Parathyroid adenoma (tissue), 2 donors: ENCODE measurements around the gene MAGOHB.

ENCODE experiments used
- H2AFZ ChIP-seq: fragments of 300-600 bp; sonication (generic); one replicate; pipeline ENCODE4 v1.7.0; 2017; ENCODE audit warnings: antibody characterized with exemption, mild to moderate bottlenecking
- H3K27ac ChIP-seq: fragments of 300-600 bp; sonication (generic); one replicate; pipeline ENCODE4 v1.7.0; 2017
- H3K27me3 ChIP-seq: fragments of 300-600 bp; sonication (generic); one replicate; pipeline ENCODE4 v1.7.0; 2017; ENCODE audit warnings: low read length; ENCODE audit not compliant: control insufficient read depth, insufficient read depth
- H3K36me3 ChIP-seq: fragments of 300-600 bp; sonication (generic); one replicate; pipeline ENCODE4 v1.7.0; 2017; ENCODE audit warnings: low read length; ENCODE audit not compliant: control insufficient read depth, insufficient read depth
- H3K4me1 ChIP-seq: fragments of 300-600 bp; sonication (generic); one replicate; pipeline ENCODE4 v1.7.0; 2017; ENCODE audit warnings: control low read depth
- H3K4me2 ChIP-seq: fragments of 300-600 bp; sonication (generic); one replicate; pipeline ENCODE4 v1.7.0; 2017; ENCODE audit warnings: low read length
- H3K4me3 ChIP-seq: fragments of 300-600 bp; sonication (generic); one replicate; pipeline ENCODE4 v1.7.0; 2017; ENCODE audit warnings: low read depth, low read length
- H3K79me2 ChIP-seq: fragments of 300-600 bp; sonication (generic); one replicate; pipeline ENCODE4 v1.7.0; 2017; ENCODE audit warnings: control low read depth
- H3K9ac ChIP-seq: fragments of 300-600 bp; sonication (generic); one replicate; pipeline ENCODE4 v1.7.0; 2017; ENCODE audit warnings: mild to moderate bottlenecking
- H3K9me3 ChIP-seq: fragments of 300-600 bp; sonication (generic); one replicate; pipeline ENCODE4 v1.7.0; 2017; ENCODE audit warnings: low read length; ENCODE audit not compliant: control insufficient read depth
- TF ChIP-seq, protein P1 (sequence below): fragments of 300-600 bp; sonication (generic); IDR thresholded peaks from one replicate; pipeline ENCODE4 v1.7.0; 2017; ENCODE audit warnings: antibody characterized with exemption, mild to moderate bottlenecking
- donor health status: primary hyperparathyroidism.

Gene MAGOHB

GRCh38 chr12:10559244-10559643 is 54.2 kb downstream of the MAGOHB start:
- H3K27ac ChIP-seq: no peak overlapping the region
- H3K36me3 ChIP-seq: no peaks in the 10 kb centered on the region
- no peaks in the 10 kb centered on the region for H3K9me3 ChIP-seq
- no peak overlapping the region for H3K4me2 ChIP-seq
- H2AFZ ChIP-seq: no peak overlapping the region
- no peak overlapping the region for H3K9ac ChIP-seq
- H3K4me1 ChIP-seq: no peaks in the 10 kb centered on the region
- TF ChIP-seq, protein P1, sequence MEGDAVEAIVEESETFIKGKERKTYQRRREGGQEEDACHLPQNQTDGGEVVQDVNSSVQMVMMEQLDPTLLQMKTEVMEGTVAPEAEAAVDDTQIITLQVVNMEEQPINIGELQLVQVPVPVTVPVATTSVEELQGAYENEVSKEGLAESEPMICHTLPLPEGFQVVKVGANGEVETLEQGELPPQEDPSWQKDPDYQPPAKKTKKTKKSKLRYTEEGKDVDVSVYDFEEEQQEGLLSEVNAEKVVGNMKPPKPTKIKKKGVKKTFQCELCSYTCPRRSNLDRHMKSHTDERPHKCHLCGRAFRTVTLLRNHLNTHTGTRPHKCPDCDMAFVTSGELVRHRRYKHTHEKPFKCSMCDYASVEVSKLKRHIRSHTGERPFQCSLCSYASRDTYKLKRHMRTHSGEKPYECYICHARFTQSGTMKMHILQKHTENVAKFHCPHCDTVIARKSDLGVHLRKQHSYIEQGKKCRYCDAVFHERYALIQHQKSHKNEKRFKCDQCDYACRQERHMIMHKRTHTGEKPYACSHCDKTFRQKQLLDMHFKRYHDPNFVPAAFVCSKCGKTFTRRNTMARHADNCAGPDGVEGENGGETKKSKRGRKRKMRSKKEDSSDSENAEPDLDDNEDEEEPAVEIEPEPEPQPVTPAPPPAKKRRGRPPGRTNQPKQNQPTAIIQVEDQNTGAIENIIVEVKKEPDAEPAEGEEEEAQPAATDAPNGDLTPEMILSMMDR: no peak
- no peak overlapping the region for H3K4me3 ChIP-seq
- H3K27me3 ChIP-seq: no peaks in the 10 kb centered on the region
- no peaks in the 10 kb centered on the region for H3K79me2 ChIP-seq

GRCh38 chr12:10558789-10559188 is 54.6 kb downstream of the MAGOHB start:
- no peaks in the 10 kb centered on the region for H3K4me1 ChIP-seq
- no peak overlapping the region for H3K4me2 ChIP-seq
- H3K4me3 ChIP-seq: no peak overlapping the region
- no peaks in the 10 kb centered on the region for H3K27me3 ChIP-seq
- H3K79me2 ChIP-seq: no peaks in the 10 kb centered on the region
- no peaks in the 10 kb centered on the region for H3K9me3 ChIP-seq
- H3K27ac ChIP-seq: no peak overlapping the region
- H3K36me3 ChIP-seq: no peaks in the 10 kb centered on the region
- H3K9ac ChIP-seq: no peak overlapping the region
- TF ChIP-seq, protein P1: no peak
- H2AFZ ChIP-seq: no peak overlapping the region

DNA sequence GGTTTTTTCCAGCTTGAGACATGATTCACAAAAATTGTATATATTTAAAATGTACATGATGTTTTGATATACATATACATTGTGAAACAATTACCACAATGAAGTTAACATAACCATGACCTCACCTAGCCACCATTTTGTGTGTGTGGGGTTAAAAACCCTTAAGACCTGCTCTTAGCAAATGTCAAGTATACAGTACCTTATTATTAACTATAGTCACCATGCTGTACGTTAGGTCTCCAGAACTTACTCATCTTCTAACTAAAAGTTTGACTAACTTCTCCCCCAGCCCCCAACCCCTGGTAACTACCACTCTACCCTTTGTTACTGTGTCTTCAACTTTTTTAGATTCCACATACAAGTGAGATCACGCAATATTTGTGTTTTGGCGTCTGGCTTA is 55.1 kb downstream of the MAGOHB start:
- no peak overlapping the region for H3K4me3 ChIP-seq
- no peaks in the 10 kb centered on the region for H3K79me2 ChIP-seq
- H3K27me3 ChIP-seq: no peaks in the 10 kb centered on the region
- H3K9me3 ChIP-seq: no peaks in the 10 kb centered on the region
- no peak overlapping the region for H3K27ac ChIP-seq
- no peak overlapping the region for H3K4me2 ChIP-seq
- no peak overlapping the region for H3K9ac ChIP-seq
- H3K4me1 ChIP-seq: no peaks in the 10 kb centered on the region
- TF ChIP-seq, protein P1: no peak
- H3K36me3 ChIP-seq: no peaks in the 10 kb centered on the region
- H2AFZ ChIP-seq: no peak overlapping the region

DNA sequence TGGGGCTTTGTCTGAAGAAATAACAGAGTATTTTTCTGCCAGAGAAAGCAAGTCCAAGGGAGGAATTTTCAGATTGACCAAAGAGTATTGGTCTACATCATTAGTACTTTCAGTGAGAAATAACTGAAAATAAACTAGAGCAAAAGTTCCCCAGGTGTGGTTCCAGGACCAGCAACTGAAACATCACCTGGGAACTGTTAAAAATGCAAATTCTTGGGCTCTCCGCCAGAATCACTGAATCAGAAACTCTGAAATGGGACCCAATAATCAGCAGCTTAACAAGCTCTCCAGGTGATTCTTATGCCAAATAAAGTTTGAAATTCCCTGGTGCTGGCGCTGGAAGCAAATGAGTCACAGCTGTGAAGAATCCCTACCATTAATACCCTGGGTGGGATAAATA is 55.6 kb downstream of the MAGOHB start:
- H3K36me3 ChIP-seq: no peaks in the 10 kb centered on the region
- H3K9me3 ChIP-seq: no peaks in the 10 kb centered on the region
- no peak overlapping the region for H3K27ac ChIP-seq
- H3K27me3 ChIP-seq: no peaks in the 10 kb centered on the region
- no peak overlapping the region for H3K4me2 ChIP-seq
- no peak overlapping the region for H2AFZ ChIP-seq
- TF ChIP-seq, protein P1: no peak
- no peak overlapping the region for H3K9ac ChIP-seq
- no peaks in the 10 kb centered on the region for H3K4me1 ChIP-seq
- H3K4me3 ChIP-seq: no peak overlapping the region
- H3K79me2 ChIP-seq: no peaks in the 10 kb centered on the region

- no peaks in the 10 kb centered on the region for H3K79me2 ChIP-seq
- H3K4me2 ChIP-seq: no peak overlapping the region
- H3K27me3 ChIP-seq: no peaks in the 10 kb centered on the region
- no peaks in the 10 kb centered on the region for H3K4me1 ChIP-seq
- H3K9ac ChIP-seq: no peak overlapping the region
- H3K4me3 ChIP-seq: no peak overlapping the region
- H2AFZ ChIP-seq: no peak overlapping the region
- no peaks in the 10 kb centered on the region for H3K9me3 ChIP-seq
- TF ChIP-seq, protein P1: no peak
- no peak overlapping the region for H3K27ac ChIP-seq
- no peaks in the 10 kb centered on the region for H3K36me3 ChIP-seq
Measured at GRCh38 chr12:10557329-10557728, 56.1 kb downstream of the MAGOHB start.
